HG03135 (cell line): ENCODE measurements around the gene TPR.
A peak's percentile ranks its signal among the peaks of the same experiment; 100 is the strongest.
"Not testable (repeated sequence)": the region's sequence is repeated elsewhere in the genome, so short reads cannot be mapped to it uniquely, and the experiment has no call there.

ENCODE experiments used
- ATAC-seq: cut with Tn5 transposase; IDR thresholded peaks from one replicate; pipeline ENCODE4 v1.9.1; 2021; ENCODE audit warnings: mild to moderate bottlenecking, moderate library complexity; ENCODE audit not compliant: unreplicated experiment

Gene TPR

GRCh38 chr1:186375152-186375928 lies at the start of gene TPR, which contains the start of gene ODR4:
Gene TPR, minus strand, starts transcription at chr1:186375253. Its CDS starts 225 bp downstream, at chr1:186375028.
Gene ODR4, plus strand, starts transcription at chr1:186375838. Its CDS starts 3,948 bp downstream, at chr1:186379786.
- ATAC-seq: peak; percentile 89

DNA sequence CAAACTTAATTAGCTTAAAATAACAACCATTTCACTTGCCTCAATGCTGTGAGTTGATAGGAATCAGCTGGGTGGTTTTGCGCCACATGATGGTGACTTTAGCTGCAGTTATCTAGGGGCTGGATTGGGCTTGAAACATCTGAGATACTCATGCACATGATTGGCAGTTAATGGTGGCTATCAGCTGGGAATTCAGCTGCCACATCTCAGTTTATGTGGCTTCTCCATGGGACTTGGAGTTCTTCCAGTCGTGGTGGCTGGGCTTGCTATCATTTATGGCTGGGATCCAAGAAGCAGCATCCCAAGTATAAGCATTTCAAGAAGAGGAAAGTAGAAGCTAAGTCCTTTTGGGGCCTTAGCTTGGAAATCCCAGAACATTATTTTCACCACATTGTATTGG lies 49.5 kb upstream of the TPR start:
- ATAC-seq: no peak

GRCh38 chr1:186421446-186421845 lies 46.4 kb upstream of the TPR start:
- ATAC-seq: no peak

GRCh38 chr1:186420923-186421322 lies 45.9 kb upstream of the TPR start:
- no peak for ATAC-seq

DNA sequence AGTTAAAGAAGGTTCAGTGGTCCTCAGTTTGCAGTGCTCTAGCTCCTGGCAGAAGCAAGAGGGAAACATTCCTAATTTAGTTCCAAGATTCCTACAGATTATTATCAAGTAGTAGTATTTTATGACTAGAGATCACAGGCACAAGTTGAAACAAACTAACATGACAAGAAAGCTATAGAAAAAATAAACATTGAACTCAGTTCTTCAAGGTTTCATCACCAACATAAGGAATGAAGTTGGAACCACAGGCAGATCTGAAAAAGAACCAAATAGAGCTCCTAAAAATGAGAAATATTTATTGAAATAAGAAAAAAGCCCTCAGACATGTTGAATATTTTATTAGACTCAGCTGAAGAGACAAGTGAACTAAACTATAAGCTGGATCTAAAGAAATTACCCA lies 45.3 kb upstream of the TPR start:
- no peak for ATAC-seq

DNA sequence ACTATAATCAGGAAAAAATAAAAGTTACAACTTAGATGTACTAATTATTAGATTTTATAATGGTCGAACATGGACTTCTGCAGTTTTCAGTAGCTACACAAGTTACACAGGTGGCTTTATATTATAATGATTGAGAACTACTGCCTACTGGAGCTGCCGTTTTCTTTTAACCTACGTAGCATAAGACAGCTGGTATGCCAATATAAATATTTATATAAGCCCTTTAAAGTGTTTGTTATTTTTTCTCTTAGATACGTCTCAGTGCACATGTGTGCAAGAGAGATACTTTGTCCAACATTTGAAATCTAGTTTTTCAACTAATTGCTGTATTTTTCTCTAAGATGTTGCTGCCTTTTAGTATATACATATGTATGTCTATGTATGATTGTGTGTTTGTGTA lies 43.5 kb upstream of the TPR start:
- ATAC-seq: no peak

GRCh38 chr1:186413319-186413718 lies 38.3 kb upstream of the TPR start:
- no peak for ATAC-seq

- peak; percentile 77 for ATAC-seq
These were observed 34.0 kb upstream of the TPR start for GRCh38 chr1:186409091-186409490.

DNA sequence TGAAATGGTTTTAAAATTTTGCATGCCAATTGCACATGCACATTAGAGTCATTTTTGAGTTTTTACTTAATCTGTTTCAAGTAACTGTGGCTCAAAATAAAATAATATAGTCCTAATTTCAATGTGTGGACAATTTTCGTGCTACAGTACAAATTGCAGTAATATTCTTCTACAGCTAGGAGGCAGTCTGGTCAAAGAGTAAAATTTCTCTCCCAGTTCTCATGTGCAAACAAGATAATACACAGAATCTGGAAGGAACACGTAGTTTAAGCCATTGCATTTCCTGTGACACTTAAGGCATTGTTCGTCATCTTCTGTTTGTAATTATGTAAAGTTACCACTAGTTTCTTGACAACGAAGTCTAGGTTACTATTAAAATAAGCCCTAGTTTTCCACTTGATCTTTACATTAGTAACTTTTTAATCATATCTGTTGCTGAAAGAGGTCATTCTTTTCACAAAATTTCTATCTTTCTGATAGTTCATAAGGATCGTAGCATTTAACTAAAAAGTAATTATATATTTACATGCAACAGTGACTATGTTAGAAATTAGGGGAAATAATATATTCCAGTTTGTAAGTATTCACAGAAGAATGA lies 29.5 kb upstream of the TPR start:
- ATAC-seq: peak; percentile 56

DNA sequence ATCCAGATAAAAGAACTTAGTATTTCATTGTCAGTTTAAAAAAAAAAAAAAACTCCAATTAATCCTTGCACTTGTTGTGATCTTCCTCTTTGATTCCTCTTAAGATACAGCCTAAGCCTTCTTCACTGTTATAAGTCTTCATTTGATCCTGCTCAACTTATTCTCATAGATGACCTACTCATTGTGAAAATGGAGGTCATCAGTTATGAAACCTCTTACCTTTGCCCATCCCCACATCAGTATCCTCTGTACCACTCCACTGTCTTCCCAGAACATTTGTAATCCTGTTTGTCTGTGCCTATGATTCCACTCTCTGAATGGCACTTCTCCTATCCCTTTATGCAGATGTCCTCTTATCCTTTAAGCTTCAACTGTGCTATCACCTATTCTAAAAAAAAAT lies 28.6 kb upstream of the TPR start:
- ATAC-seq: no peak

DNA sequence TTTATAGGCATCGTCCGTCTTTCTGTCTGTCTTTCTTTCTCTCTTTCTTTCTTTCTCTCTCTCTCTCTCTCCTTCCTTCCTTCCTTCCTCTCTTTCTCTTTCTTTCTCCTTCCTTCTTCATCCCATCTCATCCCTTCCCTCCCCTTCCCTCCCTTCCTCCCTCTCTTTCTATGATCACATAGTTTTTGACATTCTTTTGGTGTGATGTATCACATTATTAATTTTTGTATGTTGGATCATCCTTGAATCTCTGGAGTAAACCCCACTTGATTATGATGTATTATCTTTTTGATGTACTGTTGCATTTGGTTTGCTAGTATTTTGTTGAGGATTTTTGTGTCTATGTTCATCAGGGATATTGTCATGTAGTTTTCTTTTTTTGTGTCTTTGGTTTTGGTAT lies 26.4 kb upstream of the TPR start:
- not testable (repeated sequence) for ATAC-seq

GRCh38 chr1:186392711-186393110 lies 17.7 kb upstream of the TPR start:
- ATAC-seq: not testable (repeated sequence)

DNA sequence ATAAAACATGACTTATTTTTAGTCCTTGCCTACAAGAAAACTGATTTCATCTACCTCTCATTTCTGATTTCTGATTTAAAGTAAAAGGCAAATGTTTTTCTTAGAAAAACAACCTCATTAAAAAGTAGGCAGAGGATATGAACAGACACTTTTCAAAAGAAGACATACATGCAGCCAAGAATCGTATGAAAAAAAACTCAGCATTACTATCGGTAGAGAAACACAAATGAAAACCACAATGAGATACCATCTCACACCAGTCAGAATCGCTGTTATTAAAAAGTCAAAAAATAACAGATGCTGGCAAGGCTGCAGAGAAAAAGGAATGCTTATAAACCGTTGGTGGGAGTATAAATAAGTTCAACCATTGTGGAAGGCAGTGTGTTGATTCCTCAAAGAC lies 16.8 kb upstream of the TPR start:
- ATAC-seq: no peak

DNA sequence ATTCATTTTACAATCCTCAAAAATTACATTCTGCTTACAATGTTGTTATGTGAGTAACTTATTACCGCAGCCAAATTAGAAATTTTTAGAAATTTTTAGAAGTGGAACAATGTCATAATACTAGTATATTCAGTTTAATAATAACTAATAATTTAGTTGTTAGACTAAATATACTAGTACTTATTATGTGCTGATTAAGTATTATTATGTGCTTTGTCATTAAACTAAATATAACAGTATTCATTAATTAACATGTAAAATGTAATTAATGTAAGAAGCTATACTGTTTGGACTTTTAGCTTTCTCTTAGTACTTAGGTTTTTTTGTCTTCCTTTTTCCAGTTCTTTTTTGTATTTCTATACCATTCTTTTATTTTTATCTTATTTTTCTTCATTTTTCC lies 15.9 kb upstream of the TPR start:
- ATAC-seq: no peak

- no peak for ATAC-seq
These were observed 11.8 kb upstream of the TPR start for GRCh38 chr1:186386725-186387383.

- ATAC-seq: peak; percentile 12
These were observed 871 bp upstream of the TPR start for GRCh38 chr1:186375929-186376319.

- ATAC-seq: peak; percentile 31
These were observed 526 bp downstream of the TPR start for GRCh38 chr1:186374303-186375151.

DNA sequence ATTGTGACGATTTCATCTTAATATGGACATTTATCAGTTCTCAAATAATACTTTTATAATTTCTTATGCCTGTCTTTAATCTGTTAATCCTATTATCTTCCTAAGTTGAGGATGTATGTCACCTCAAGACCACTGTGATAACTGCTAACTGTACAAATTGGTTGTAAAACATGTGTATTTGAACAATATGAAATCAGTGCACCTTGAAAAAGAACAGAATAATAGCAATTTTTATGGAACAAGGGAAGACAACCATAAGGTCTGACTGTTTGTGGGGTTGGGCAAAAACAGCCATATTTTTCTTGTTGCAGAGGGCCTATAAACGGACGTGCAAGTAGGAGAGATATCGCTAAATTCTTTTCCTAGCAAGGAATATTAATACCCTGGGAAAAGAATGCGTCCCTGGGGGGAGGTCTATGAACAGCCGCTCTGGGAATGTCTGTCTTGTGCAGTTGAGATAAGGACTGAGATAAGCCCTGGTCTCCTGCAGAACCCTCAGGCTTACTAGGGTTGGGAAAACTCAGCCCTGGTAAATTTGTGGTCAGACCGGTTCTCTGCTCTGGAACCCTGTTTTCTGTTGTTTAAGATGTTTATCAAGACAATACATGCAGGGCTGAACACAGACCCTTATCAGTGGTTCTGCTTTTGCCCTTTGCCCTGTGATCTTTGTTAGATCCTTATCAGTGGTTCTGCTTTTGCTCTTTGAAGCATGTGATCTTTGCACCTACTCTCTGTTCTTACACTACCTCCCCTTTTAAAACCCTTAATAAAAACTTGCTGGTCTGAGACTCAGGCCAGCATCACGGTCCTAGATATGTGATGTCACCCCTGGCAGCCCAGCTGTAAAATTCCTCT lies 27.0 kb downstream of the TPR start:
- ATAC-seq: not testable (repeated sequence)

- ATAC-seq: no peak
These were observed 34.3 kb downstream of the TPR start for GRCh38 chr1:186340772-186341171.

DNA sequence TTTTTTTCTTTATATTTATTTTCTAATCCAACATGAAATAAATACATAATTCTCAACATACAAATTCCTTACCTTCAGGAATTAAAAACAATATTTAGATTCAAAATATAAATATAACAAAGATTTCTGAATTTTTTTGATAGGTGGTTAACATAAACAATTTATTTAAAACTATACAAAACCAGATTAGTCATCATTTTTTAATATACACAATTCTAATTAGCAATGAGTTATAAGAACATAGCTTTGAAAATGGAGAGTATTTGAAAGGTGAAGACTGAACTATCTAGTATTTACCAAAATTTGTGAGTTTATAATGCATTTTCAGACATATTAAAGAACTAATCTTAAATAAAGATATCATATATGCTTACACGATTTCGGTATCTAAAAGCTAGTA lies 37.5 kb downstream of the TPR start:
- ATAC-seq: no peak
